ENCODE results near the gene DNAJC17. TPM values are rescaled to one million over a fixed set of nuclear protein-coding genes. Genes with fewer than 3 reads are reported as not detected.

DNAJC17 gene
- total and polyA plus RNA-seq, 8 donors: 24.3 to 50.1 (median 42.1) TPM

- intact Hi-C loops (cut with DNase I): no loop called here
- ATAC-seq (no peak), DNase-seq (no peak)
- Histone ChIP-seq H3K4me3 (no peak overlapping the region), H3K4me1 (peaks cover 0 to 28% of the 10 kb centered on the region in 2 donors), H3K36me3 (peaks cover 0 to 66% of the 10 kb centered on the region in 2 donors), H3K27ac (no peak overlapping the region), H3K9me3 (no peaks in the 10 kb centered on the region), H3K27me3 (no peaks in the 10 kb centered on the region)
- TF ChIP-seq, protein P1, sequence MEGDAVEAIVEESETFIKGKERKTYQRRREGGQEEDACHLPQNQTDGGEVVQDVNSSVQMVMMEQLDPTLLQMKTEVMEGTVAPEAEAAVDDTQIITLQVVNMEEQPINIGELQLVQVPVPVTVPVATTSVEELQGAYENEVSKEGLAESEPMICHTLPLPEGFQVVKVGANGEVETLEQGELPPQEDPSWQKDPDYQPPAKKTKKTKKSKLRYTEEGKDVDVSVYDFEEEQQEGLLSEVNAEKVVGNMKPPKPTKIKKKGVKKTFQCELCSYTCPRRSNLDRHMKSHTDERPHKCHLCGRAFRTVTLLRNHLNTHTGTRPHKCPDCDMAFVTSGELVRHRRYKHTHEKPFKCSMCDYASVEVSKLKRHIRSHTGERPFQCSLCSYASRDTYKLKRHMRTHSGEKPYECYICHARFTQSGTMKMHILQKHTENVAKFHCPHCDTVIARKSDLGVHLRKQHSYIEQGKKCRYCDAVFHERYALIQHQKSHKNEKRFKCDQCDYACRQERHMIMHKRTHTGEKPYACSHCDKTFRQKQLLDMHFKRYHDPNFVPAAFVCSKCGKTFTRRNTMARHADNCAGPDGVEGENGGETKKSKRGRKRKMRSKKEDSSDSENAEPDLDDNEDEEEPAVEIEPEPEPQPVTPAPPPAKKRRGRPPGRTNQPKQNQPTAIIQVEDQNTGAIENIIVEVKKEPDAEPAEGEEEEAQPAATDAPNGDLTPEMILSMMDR (IDR thresholded peaks at IDR 0.05): no peak
Measured at GRCh38 chr15:40749151-40749630, 58.1 kb downstream of the DNAJC17 start.

DNA sequence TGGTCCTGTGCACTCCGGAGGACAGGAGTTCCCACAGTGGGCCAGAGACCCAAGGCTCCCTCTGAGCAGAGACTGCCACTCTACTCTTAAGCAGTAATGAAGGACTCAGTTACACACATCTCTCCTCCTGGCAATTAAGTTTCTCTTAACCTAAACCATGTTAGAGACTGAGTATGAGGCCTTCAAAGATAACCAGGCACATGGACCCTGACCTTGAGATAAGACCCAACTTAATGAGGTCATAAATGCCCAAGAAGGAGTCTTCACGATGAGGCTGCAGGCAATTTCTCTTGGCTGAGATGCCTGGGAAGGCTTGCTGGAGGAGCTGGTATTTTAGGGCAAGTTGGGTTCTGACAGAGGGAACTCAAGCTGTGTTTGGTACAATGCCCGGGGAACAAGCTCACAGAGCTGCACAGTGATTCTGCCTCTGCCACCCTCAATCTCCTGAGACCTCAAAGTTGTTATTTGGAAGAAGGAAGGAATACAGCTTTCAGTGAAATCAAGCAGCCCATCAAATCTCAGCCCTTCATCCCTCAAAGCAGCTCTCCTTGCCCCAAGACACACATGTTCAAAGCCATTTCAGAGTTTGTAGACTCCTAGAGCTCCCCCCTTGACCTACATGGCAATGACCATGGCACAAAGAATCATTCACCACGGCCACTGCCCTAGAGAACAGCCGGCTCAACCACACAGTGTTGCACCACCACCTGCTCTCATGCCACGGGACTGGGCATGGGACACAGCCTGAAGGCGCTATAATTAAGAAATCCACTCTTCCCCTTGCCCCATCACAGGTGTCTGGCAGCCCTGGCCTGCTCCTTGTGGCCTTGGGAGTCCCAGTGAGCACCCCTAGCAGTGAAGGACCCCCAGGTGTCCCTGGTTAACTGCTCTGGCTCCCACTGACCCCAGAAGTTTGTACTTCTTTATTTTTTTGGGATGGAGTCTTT lies 59.3 kb downstream of the DNAJC17 start:
- ATAC-seq (peak; percentile 28), DNase-seq (no peak)
- TF ChIP-seq, protein P1 (IDR thresholded peaks at IDR 0.05): no peak
- Histone ChIP-seq H3K27me3 (no peaks in the 10 kb centered on the region), H3K4me1 (peaks cover 0 to 21% of the 10 kb centered on the region in 2 donors), H3K9me3 (no peaks in the 10 kb centered on the region), H3K4me3 (no peak overlapping the region), H3K27ac (peak overlapping the region in 1 of 2 donors; percentile 19), H3K36me3 (peaks cover 0 to 78% of the 10 kb centered on the region in 2 donors)
- intact Hi-C loops (cut with DNase I): no loop called here

- peak; percentile 29 for ATAC-seq
- DNase-seq: no peak
- Histone ChIP-seq H3K27me3 (no peaks in the 10 kb centered on the region), H3K4me1 (peaks cover 0 to 18% of the 10 kb centered on the region in 2 donors), H3K27ac (no peak overlapping the region), H3K4me3 (no peak overlapping the region), H3K36me3 (peaks cover 0 to 87% of the 10 kb centered on the region in 2 donors), H3K9me3 (no peaks in the 10 kb centered on the region)
- TF ChIP-seq, protein P1 (IDR thresholded peaks at IDR 0.05): no peak
- intact Hi-C loops (cut with DNase I): no loop called here
Measured at GRCh38 chr15:40746916-40747418, 60.3 kb downstream of the DNAJC17 start.

GRCh38 chr15:40744815-40745152 lies 62.5 kb downstream of the DNAJC17 start:
- no peaks in the 10 kb centered on the region for H3K9me3 ChIP-seq
- intact Hi-C loops (cut with DNase I): no loop called here
- ATAC-seq (no peak), DNase-seq (no peak)
- H3K36me3 ChIP-seq: peaks cover 0 to 88% of the 10 kb centered on the region in 2 donors
- H3K4me1 ChIP-seq: peaks cover 0 to 18% of the 10 kb centered on the region in 2 donors
- no peak overlapping the region for H3K4me3 ChIP-seq
- no peak overlapping the region for H3K27ac ChIP-seq
- H3K27me3 ChIP-seq: no peaks in the 10 kb centered on the region
- TF ChIP-seq, protein P1 (IDR thresholded peaks at IDR 0.05): no peak
